ENCODE results near the gene SUN3. TPM values are rescaled to one million over a fixed set of nuclear protein-coding genes. Genes with fewer than 3 reads are reported as not detected.
"Not testable (repeated sequence)": the region's sequence is repeated elsewhere in the genome, so short reads cannot be mapped to it uniquely, and the experiment has no call there.

The SUN3 gene
- total RNA-seq, 4 donors from 2014 or later = not detected

DNA sequence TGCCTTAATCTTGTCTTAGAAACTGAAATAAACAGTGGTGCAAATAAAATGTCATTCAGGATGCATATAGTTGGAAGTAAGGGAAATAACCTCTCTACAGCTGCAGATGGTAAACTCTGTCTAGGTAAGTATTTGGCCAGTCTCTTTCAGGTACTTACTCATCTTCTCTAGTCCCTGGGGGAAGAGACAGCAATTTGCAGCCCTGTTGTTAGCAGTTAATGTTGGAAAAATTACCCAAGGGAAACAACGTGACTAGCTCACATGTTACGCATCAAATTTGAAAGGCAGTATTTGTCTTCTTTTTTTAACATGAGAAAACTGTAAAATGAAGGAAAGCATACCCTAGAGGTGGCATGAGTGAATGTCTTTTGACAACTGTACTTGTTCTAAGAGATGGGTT is 46.3 kb downstream of the SUN3 start:
- H3K4me3 ChIP-seq (ENCODE audit: low read depth, poor library complexity, severe bottlenecking) = no peak overlapping the region
- intact Hi-C loops (cut with DNase I; ENCODE audit: low total_unique reads) = no loop called here
- WGBS, 2 donors = 24 to 27% methylated on average over 2 of the region's 2 CpGs
- TF ChIP-seq, protein P1, sequence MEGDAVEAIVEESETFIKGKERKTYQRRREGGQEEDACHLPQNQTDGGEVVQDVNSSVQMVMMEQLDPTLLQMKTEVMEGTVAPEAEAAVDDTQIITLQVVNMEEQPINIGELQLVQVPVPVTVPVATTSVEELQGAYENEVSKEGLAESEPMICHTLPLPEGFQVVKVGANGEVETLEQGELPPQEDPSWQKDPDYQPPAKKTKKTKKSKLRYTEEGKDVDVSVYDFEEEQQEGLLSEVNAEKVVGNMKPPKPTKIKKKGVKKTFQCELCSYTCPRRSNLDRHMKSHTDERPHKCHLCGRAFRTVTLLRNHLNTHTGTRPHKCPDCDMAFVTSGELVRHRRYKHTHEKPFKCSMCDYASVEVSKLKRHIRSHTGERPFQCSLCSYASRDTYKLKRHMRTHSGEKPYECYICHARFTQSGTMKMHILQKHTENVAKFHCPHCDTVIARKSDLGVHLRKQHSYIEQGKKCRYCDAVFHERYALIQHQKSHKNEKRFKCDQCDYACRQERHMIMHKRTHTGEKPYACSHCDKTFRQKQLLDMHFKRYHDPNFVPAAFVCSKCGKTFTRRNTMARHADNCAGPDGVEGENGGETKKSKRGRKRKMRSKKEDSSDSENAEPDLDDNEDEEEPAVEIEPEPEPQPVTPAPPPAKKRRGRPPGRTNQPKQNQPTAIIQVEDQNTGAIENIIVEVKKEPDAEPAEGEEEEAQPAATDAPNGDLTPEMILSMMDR (IDR thresholded peaks at IDR 0.05) = no peak
- TF ChIP-seq POLR2A (IDR thresholded peaks at IDR 0.05) = no peak
- DNase-seq (ENCODE audit: low spot score in 2 of 2) = no peak

DNA sequence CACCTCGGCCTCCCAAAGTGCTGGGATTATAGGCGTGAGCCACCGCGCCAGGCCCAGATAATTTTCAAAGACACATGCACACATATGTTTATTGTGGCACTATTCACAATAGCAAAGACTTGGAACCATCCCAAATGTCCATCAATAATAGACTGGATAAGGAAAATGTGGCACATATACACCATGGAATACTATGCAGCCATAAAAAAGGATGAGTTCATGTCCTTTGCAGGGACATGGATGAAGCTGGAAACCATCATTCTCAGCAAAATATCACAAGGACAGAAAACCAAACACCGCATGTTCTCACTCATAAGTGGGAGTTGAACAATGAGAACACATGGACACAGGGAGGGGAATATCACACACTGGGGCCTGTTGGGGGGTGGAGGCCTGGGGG is 48.3 kb downstream of the SUN3 start:
- DNase-seq (ENCODE audit: low spot score in 2 of 2); intact Hi-C loops (cut with DNase I; ENCODE audit: low total_unique reads): not testable (repeated sequence)
- 89 to 96% methylated on average over 5 of the region's 5 CpGs for WGBS, 2 donors

DNA sequence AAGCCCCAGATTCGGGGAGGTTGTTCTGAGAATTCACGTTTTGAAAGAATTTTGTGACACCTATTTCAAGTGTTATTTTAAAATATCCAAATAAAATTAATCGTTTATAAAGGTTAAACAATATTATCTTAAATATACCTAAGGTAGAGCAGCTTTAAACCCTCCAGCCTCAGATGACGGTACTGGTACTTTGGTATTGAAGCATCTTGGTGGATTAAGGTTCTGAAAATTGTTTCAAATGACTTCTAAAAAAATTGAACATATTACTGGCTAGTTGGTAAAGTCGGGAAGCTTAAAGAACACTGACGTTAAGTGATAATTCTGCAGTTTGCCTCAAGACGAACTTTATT is 49.1 kb downstream of the SUN3 start:
- no peak overlapping the region for H3K4me3 ChIP-seq (ENCODE audit: low read depth, poor library complexity, severe bottlenecking)
- 28% methylated on average over 7 of the region's 7 CpGs for WGBS, 2 donors
- intact Hi-C loops (cut with DNase I; ENCODE audit: low total_unique reads) = no loop called here
- TF ChIP-seq, protein P1 (IDR thresholded peaks at IDR 0.05) = no peak
- TF ChIP-seq POLR2A (IDR thresholded peaks at IDR 0.05) = no peak
- DNase-seq (ENCODE audit: low spot score in 2 of 2) = no peak

More for the DNA sequence above, 48.3 kb downstream of the SUN3 start:
- not testable (repeated sequence) for H3K4me3 ChIP-seq (ENCODE audit: low read depth, poor library complexity, severe bottlenecking)

DNA sequence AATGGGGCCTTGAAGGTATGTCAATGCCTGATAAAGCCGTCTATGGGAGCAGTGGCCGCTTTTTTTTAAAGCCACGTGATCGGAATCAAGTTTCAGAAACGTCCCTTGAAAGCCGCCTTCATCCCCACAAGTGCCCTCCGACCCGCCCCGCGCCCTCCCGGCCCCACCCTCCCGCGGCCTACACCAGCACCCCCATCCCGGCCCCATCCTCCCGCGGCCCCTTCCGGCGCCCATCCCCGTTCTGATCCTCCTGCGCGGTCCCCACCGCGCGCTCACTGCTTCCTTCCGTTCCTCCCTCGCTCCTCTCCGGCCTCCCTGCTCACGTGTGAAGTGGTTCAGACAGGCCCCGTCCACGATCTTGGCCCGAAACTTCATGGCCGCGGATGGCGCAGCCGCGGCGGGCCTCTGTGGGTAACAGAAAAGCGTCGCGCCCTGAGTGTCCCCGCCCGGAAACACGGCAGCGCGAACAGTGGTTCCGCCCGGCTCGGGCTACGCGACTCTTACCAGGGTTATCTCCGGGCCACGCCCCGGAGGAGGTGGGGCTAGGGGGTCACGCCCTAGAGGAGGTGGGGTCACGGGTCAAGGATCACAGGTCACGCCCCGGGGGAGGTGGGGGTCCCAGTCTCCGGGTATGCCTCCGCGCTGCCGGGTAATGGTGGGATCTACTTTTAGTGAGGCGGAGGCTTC is 49.6 kb downstream of the SUN3 start, which contains the start of gene HUS1:
Gene HUS1 (minus strand): TSS at position 471 of the 687 bp plus-strand sequence. CDS start 96 bp downstream, at position 375.
- H3K4me3 ChIP-seq (ENCODE audit: low read depth, poor library complexity, severe bottlenecking) = peak within 1 kb of the TSS; percentile 64
- intact Hi-C loops (cut with DNase I; ENCODE audit: low total_unique reads) = no loop called here
- TF ChIP-seq POLR2A (IDR thresholded peaks at IDR 0.05) = peak in 1 of 2 donors; percentile 40
- TF ChIP-seq, protein P1 (IDR thresholded peaks at IDR 0.05) = no peak
- WGBS, 2 donors = 1% methylated on average over 58 to 61 of the region's 62 CpGs
- DNase-seq (ENCODE audit: low spot score in 2 of 2) = peak; percentile 94 to 99

DNA sequence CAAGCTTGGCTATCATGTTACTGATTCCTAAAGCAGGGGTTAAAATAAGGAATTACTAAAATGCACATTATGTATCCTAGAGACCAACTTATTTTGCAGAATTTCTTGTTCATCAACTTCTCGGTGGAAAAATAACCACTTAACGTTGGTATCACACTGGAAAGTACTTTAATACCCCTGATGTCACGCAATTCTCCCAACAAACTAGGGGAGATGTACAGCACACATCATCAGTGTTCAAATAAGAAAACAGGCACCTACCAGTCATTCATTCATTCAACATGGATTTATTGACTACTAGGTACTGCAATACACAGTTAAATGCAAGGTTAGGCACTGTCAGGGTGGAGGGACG is 50.1 kb downstream of the SUN3 start:
- DNase-seq (ENCODE audit: low spot score in 2 of 2) = no peak
- H3K4me3 ChIP-seq (ENCODE audit: low read depth, poor library complexity, severe bottlenecking) = peak overlapping the region; percentile 64
- intact Hi-C loops (cut with DNase I; ENCODE audit: low total_unique reads) = no loop called here
- TF ChIP-seq POLR2A (IDR thresholded peaks at IDR 0.05) = no peak
- TF ChIP-seq, protein P1 (IDR thresholded peaks at IDR 0.05) = no peak
- WGBS, 2 donors = 5 to 7% methylated on average over 4 of the region's 4 CpGs

DNA sequence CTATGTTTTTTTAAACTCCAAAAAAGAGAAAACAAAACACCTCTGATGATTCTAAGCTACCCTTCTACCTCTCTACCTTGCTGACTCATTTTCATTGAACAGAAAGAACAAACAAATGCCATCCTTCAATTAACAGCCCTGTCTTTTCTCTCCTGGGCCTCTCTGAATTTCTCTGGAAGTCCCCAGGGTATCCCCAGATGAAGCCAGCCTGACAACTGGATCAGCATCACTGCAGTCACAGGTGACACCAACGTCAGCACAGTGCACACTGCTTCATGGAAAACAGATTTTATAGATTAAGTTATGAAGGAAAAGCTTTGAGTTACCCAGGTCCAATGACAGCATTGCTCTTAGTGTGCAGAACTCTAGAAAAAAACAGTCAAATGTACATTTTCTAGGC is 55.2 kb downstream of the SUN3 start:
- H3K4me3 ChIP-seq (ENCODE audit: low read depth, poor library complexity, severe bottlenecking) = no peak overlapping the region
- 59 to 65% methylated on average over 1 of the region's 1 CpG for WGBS, 2 donors
- TF ChIP-seq POLR2A (IDR thresholded peaks at IDR 0.05) = no peak
- TF ChIP-seq, protein P1 (IDR thresholded peaks at IDR 0.05) = no peak
- DNase-seq (ENCODE audit: low spot score in 2 of 2) = no peak
- intact Hi-C loops (cut with DNase I; ENCODE audit: low total_unique reads) = no loop called here

Measured in lower leg skin (tissue), 4 donors.